ENCODE results near the gene CYS1. TPM values are rescaled to one million over a fixed set of nuclear protein-coding genes. Genes with fewer than 3 reads are reported as not detected.

The CYS1 gene
- total and polyA plus RNA-seq, 2 of the 13 experiments (the other 11 are each of a cell fraction or from before 2014, with no cell fraction given) = 0.04 TPM; not detected in 1

DNA sequence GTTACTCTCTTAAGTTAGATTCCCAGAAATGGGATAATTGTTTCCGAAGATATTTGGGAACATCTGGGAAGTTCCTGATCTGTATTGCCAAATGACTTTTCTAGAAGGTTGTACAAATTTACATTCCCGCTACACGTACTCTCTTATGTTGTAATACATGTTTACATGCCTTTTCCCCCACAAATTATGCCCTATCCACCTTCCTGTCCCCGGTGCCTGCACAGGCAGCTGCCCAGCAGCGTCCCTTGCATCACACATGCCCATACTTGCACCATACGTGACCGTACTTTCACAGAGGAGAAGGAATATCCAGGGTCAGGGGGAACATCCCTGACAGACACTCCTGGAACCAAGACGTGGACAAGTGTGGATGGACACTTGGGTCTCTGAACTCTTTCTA, 61.0 kb downstream of the CYS1 start (continued):
- TF ChIP-seq, protein P1, sequence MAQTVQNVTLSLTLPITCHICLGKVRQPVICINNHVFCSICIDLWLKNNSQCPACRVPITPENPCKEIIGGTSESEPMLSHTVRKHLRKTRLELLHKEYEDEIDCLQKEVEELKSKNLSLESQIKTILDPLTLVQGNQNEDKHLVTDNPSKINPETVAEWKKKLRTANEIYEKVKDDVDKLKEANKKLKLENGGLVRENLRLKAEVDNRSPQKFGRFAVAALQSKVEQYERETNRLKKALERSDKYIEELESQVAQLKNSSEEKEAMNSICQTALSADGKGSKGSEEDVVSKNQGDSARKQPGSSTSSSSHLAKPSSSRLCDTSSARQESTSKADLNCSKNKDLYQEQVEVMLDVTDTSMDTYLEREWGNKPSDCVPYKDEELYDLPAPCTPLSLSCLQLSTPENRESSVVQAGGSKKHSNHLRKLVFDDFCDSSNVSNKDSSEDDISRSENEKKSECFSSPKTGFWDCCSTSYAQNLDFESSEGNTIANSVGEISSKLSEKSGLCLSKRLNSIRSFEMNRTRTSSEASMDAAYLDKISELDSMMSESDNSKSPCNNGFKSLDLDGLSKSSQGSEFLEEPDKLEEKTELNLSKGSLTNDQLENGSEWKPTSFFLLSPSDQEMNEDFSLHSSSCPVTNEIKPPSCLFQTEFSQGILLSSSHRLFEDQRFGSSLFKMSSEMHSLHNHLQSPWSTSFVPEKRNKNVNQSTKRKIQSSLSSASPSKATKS (CRISPR knock-in tag; IDR thresholded peaks at IDR 0.05) = no peak
- TF ChIP-seq, protein P2, sequence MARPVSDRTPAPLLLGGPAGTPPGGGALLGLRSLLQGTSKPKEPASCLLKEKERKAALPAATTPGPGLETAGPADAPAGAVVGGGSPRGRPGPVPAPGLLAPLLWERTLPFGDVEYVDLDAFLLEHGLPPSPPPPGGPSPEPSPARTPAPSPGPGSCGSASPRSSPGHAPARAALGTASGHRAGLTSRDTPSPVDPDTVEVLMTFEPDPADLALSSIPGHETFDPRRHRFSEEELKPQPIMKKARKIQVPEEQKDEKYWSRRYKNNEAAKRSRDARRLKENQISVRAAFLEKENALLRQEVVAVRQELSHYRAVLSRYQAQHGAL (CRISPR knock-in tag; IDR thresholded peaks at IDR 0.05; ENCODE audit: not compliant biosample characterization) = no peak
- TF ChIP-seq ZC3H13 (CRISPR knock-in tag; IDR thresholded peaks at IDR 0.05) = no peak
- TF ChIP-seq RXRA (CRISPR knock-in tag; IDR thresholded peaks at IDR 0.05) = peak; percentile 74; the same call in 1 of the 2 replicates
- no peak for TF ChIP-seq SIX4 (CRISPR knock-in tag; IDR thresholded peaks at IDR 0.05)
- TF ChIP-seq ZFP41 (CRISPR knock-in tag; IDR thresholded peaks at IDR 0.05; ENCODE audit: borderline replicate concordance) = no peak
- TF ChIP-seq, protein P3, sequence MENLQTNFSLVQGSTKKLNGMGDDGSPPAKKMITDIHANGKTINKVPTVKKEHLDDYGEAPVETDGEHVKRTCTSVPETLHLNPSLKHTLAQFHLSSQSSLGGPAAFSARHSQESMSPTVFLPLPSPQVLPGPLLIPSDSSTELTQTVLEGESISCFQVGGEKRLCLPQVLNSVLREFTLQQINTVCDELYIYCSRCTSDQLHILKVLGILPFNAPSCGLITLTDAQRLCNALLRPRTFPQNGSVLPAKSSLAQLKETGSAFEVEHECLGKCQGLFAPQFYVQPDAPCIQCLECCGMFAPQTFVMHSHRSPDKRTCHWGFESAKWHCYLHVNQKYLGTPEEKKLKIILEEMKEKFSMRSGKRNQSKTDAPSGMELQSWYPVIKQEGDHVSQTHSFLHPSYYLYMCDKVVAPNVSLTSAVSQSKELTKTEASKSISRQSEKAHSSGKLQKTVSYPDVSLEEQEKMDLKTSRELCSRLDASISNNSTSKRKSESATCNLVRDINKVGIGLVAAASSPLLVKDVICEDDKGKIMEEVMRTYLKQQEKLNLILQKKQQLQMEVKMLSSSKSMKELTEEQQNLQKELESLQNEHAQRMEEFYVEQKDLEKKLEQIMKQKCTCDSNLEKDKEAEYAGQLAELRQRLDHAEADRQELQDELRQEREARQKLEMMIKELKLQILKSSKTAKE (CRISPR knock-in tag; IDR thresholded peaks at IDR 0.05; ENCODE audit: borderline replicate concordance) = 0 out of 2 replicates have a peak, but pooled peaks have one; percentile 18
- no peak for TF ChIP-seq SOX6 (IDR thresholded peaks at IDR 0.05)
- peak; percentile 41 for TF ChIP-seq SOX6 (CRISPR knock-in tag; IDR thresholded peaks at IDR 0.05)
- TF ChIP-seq KMT2B (CRISPR knock-in tag; IDR thresholded peaks at IDR 0.05) = no peak
- TF ChIP-seq MXI1 (IDR thresholded peaks at IDR 0.05; ENCODE audit: borderline replicate concordance, low read depth, low read length) = peak; percentile 19; the same call in 1 of the 3 replicates
- TF ChIP-seq, protein P4, sequence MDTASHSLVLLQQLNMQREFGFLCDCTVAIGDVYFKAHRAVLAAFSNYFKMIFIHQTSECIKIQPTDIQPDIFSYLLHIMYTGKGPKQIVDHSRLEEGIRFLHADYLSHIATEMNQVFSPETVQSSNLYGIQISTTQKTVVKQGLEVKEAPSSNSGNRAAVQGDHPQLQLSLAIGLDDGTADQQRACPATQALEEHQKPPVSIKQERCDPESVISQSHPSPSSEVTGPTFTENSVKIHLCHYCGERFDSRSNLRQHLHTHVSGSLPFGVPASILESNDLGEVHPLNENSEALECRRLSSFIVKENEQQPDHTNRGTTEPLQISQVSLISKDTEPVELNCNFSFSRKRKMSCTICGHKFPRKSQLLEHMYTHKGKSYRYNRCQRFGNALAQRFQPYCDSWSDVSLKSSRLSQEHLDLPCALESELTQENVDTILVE (CRISPR knock-in tag; IDR thresholded peaks at IDR 0.05) = 0 out of 2 replicates have a peak, but pooled peaks have one; percentile 36
- peak; percentile 97 for TF ChIP-seq FOXA3 (CRISPR knock-in tag; IDR thresholded peaks at IDR 0.05)
- no peak for TF ChIP-seq ONECUT2 (CRISPR knock-in tag; IDR thresholded peaks at IDR 0.05)
- TF ChIP-seq ZNF670 (CRISPR knock-in tag; IDR thresholded peaks at IDR 0.05; ENCODE audit: borderline replicate concordance) = 0 out of 2 replicates have a peak, but pooled peaks have one; percentile 33
- TF ChIP-seq, protein P5, sequence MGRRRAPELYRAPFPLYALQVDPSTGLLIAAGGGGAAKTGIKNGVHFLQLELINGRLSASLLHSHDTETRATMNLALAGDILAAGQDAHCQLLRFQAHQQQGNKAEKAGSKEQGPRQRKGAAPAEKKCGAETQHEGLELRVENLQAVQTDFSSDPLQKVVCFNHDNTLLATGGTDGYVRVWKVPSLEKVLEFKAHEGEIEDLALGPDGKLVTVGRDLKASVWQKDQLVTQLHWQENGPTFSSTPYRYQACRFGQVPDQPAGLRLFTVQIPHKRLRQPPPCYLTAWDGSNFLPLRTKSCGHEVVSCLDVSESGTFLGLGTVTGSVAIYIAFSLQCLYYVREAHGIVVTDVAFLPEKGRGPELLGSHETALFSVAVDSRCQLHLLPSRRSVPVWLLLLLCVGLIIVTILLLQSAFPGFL (CRISPR knock-in tag; IDR thresholded peaks at IDR 0.05) = no peak
- peak; percentile 93 for TF ChIP-seq TRIM24 (CRISPR knock-in tag; IDR thresholded peaks at IDR 0.05)
- TF ChIP-seq, protein P6, sequence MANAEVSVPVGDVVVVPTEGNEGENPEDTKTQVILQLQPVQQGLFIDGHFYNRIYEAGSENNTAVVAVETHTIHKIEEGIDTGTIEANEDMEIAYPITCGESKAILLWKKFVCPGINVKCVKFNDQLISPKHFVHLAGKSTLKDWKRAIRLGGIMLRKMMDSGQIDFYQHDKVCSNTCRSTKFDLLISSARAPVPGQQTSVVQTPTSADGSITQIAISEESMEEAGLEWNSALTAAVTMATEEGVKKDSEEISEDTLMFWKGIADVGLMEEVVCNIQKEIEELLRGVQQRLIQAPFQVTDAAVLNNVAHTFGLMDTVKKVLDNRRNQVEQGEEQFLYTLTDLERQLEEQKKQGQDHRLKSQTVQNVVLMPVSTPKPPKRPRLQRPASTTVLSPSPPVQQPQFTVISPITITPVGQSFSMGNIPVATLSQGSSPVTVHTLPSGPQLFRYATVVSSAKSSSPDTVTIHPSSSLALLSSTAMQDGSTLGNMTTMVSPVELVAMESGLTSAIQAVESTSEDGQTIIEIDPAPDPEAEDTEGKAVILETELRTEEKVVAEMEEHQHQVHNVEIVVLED (CRISPR knock-in tag; IDR thresholded peaks at IDR 0.05; ENCODE audit: borderline replicate concordance) = no peak
- TF ChIP-seq XBP1 (CRISPR knock-in tag; IDR thresholded peaks at IDR 0.05) = no peak
- TF ChIP-seq MED1 (CRISPR knock-in tag; IDR thresholded peaks at IDR 0.05) = peak; percentile 75
- peak; percentile 51; the same call in 1 of the 2 replicates for TF ChIP-seq ETV5 (CRISPR knock-in tag; IDR thresholded peaks at IDR 0.05; ENCODE audit: borderline replicate concordance)

All from HepG2 (cell line).